Osteoblast (primary cell): ENCODE measurements around the gene NRP2. TPM values are rescaled to one million over a fixed set of nuclear protein-coding genes. Genes with fewer than 3 reads are reported as not detected.

Experiments used
- DNase-seq: peaks from one replicate; pipeline ENCODE4 v3.0.0; 2011; ENCODE audit warnings: low spot score, mixed read lengths; ENCODE audit not compliant: insufficient read length; ENCODE audit errors: missing footprints
- H2AFZ ChIP-seq: 2 replicates; pipeline ENCODE4 v1.6.0; 2011; ENCODE audit warnings: mild to moderate bottlenecking, low read length
- H3K27ac ChIP-seq: 2 replicates; pipeline ENCODE4 v1.5.1; 2011; ENCODE audit warnings: mild to moderate bottlenecking, low read depth, low read length, moderate library complexity
- H3K27me3 ChIP-seq: 2 replicates; pipeline ENCODE4 v1.6.0; 2012; ENCODE audit warnings: mild to moderate bottlenecking, control low read depth, inconsistent platforms, low read length, moderate library complexity; ENCODE audit not compliant: insufficient read depth
- H3K36me3 ChIP-seq: 2 replicates; pipeline ENCODE4 v1.5.1; 2011; ENCODE audit warnings: mild to moderate bottlenecking, low read length, control low read depth, moderate library complexity; ENCODE audit not compliant: insufficient read depth
- H3K4me1 ChIP-seq: 2 replicates; pipeline ENCODE4 v1.5.1; 2011; ENCODE audit warnings: mild to moderate bottlenecking, low read length, control low read depth, moderate library complexity; ENCODE audit not compliant: insufficient read depth
- H3K4me2 ChIP-seq: 2 replicates; pipeline ENCODE4 v1.6.0; 2011; ENCODE audit warnings: mild to moderate bottlenecking, low read length; ENCODE audit not compliant: insufficient read depth
- H3K4me3 ChIP-seq: fragments of 200-600 bp; sonication (generic); 3 replicates; pipeline ENCODE4 v1.5.1; 2012; ENCODE audit warnings: mild to moderate bottlenecking, low read length, inconsistent platforms; ENCODE audit not compliant: insufficient read depth
- H3K79me2 ChIP-seq: 2 replicates; pipeline ENCODE4 v1.6.0; 2012; ENCODE audit warnings: mild to moderate bottlenecking, low read length, control low read depth, inconsistent platforms; ENCODE audit not compliant: insufficient read depth
- H3K9me3 ChIP-seq: 2 replicates; pipeline ENCODE4 v1.5.1; 2011; ENCODE audit warnings: low read depth, low read length, control low read depth
- H4K20me1 ChIP-seq: 2 replicates; pipeline ENCODE4 v1.6.0; 2012; ENCODE audit warnings: mild to moderate bottlenecking, low read length, control low read depth; ENCODE audit not compliant: insufficient read depth
- total RNA-seq: library from RNA; depleted of rRNA; stranded (reverse); fragments of >200 nt; gene quantifications from 2 replicates; pipeline ENCODE4 v1.2.3, GENCODE V29; 2012
- TF ChIP-seq, protein P1 (sequence below): IDR thresholded peaks from 2 replicates; pipeline ENCODE4 v1.5.1; 2011; ENCODE audit warnings: mild to moderate bottlenecking, low read depth, low read length, moderate library complexity; ENCODE audit errors: extremely low read depth

Gene NRP2
- total RNA-seq, 1 donor: 183 TPM

DNA sequence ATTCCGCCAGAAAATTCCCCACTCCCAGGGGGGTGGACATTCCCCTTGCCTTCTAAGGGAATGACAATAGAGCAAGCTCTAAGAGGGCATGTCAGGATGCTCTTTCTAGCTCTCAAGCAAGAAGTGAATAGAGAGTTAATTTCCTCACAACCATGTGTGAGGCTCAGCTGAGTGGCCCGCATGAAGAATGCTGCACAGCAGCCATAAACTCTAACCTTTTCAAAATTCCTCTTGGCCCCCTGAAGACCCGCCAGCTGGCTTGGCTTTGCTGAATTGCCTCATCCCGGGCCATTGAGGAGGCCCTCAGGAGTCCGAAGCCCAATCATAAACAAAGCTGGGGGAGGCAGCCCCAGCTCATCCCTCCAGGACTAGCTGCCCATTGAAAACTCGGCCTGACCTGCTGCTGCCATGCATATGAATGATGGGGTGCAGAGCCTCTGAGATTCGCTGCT, 38.2 kb downstream of the NRP2 start:
- H3K79me2 ChIP-seq: no peaks in the 10 kb centered on the region
- H3K36me3 ChIP-seq: peaks cover 65% of the 10 kb centered on the region
- no peak overlapping the region for H3K4me3 ChIP-seq
- H4K20me1 ChIP-seq: no peaks in the 10 kb centered on the region
- H3K27me3 ChIP-seq: no peaks in the 10 kb centered on the region
- H3K4me1 ChIP-seq: no peaks in the 10 kb centered on the region
- no peak overlapping the region for H3K4me2 ChIP-seq
- no peaks in the 10 kb centered on the region for H3K9me3 ChIP-seq
- H2AFZ ChIP-seq: no peak overlapping the region
- H3K27ac ChIP-seq: no peak overlapping the region
- no peak for DNase-seq
- TF ChIP-seq, protein P1, sequence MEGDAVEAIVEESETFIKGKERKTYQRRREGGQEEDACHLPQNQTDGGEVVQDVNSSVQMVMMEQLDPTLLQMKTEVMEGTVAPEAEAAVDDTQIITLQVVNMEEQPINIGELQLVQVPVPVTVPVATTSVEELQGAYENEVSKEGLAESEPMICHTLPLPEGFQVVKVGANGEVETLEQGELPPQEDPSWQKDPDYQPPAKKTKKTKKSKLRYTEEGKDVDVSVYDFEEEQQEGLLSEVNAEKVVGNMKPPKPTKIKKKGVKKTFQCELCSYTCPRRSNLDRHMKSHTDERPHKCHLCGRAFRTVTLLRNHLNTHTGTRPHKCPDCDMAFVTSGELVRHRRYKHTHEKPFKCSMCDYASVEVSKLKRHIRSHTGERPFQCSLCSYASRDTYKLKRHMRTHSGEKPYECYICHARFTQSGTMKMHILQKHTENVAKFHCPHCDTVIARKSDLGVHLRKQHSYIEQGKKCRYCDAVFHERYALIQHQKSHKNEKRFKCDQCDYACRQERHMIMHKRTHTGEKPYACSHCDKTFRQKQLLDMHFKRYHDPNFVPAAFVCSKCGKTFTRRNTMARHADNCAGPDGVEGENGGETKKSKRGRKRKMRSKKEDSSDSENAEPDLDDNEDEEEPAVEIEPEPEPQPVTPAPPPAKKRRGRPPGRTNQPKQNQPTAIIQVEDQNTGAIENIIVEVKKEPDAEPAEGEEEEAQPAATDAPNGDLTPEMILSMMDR: no peak

DNA sequence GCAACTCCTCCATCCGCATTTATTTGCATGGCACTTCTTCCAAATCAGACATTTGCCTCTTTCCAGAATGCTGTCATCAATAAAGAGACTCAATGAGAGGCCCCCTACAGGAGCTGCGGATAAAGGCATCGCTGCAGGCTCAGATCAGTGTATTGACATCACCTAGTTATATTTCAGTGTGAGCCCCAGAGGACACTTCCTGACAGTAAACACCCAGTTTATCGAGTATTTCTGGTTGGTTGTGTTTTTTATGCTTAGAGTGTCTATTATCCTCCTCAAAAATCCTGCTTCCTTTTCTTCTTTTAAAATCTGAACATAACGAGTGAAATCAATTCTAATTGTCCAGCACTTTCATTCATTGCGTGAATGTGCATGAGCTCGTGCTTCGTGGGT, 38.8 kb downstream of the NRP2 start:
- H3K79me2 ChIP-seq: no peaks in the 10 kb centered on the region
- no peak overlapping the region for H3K4me3 ChIP-seq
- TF ChIP-seq, protein P1: peak; percentile 44
- no peaks in the 10 kb centered on the region for H3K27me3 ChIP-seq
- H2AFZ ChIP-seq: no peak overlapping the region
- no peaks in the 10 kb centered on the region for H4K20me1 ChIP-seq
- H3K9me3 ChIP-seq: no peaks in the 10 kb centered on the region
- no peak for DNase-seq
- peaks cover 68% of the 10 kb centered on the region for H3K36me3 ChIP-seq
- H3K4me1 ChIP-seq: no peaks in the 10 kb centered on the region
- H3K27ac ChIP-seq: no peak overlapping the region
- H3K4me2 ChIP-seq: no peak overlapping the region

DNA sequence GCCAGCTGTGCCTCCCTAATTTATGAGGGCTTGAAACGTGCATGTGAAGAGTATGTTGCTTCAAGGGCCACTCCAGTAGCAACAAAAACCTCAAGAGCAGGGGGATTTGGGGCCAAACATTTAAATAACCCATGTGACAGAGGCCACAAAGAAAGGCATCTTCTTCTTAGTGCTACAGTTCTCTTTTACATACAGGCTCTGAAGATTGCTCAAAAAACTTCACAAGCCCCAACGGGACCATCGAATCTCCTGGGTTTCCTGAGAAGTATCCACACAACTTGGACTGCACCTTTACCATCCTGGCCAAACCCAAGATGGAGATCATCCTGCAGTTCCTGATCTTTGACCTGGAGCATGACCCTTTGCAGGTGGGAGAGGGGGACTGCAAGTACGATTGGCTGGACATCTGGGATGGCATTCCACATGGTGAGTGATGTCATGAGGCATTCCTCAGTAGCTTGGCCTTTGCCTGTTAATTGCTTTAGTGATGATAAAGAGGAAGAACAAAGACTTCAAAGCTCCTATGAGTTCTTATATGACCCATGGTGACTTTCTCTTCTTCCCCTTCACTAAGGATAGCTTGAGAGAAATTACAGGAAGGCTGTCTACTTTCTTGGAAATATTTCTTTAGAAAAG, 40.1 kb downstream of the NRP2 start:
- no peaks in the 10 kb centered on the region for H3K79me2 ChIP-seq
- no peak overlapping the region for H3K4me3 ChIP-seq
- DNase-seq: no peak
- H3K36me3 ChIP-seq: peaks cover 75% of the 10 kb centered on the region
- no peaks in the 10 kb centered on the region for H3K4me1 ChIP-seq
- H3K27ac ChIP-seq: no peak overlapping the region
- no peaks in the 10 kb centered on the region for H4K20me1 ChIP-seq
- H3K9me3 ChIP-seq: no peaks in the 10 kb centered on the region
- no peak overlapping the region for H3K4me2 ChIP-seq
- TF ChIP-seq, protein P1: no peak
- H3K27me3 ChIP-seq: no peaks in the 10 kb centered on the region
- no peak overlapping the region for H2AFZ ChIP-seq

DNA sequence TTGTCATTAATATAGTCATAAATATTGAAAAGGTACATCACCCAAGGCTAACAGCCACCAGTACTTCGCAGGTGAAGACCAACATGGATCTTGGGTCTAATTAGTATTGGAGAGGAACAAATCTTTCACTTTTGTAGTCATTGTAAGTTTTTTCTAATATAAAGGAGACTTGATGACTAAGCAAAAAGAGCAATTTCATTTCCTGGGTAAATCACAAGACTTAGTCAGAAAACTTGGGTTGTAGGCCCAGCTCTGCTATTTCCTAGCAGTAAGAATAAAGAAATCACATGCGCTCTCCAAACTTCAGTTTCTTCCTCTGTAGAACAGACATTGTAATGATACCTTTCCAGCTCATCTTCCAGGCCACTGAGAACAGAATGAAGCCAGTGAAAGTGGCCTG, 40.9 kb downstream of the NRP2 start:
- H3K27ac ChIP-seq: no peak overlapping the region
- no peak overlapping the region for H3K4me2 ChIP-seq
- no peaks in the 10 kb centered on the region for H3K4me1 ChIP-seq
- TF ChIP-seq, protein P1: no peak
- no peaks in the 10 kb centered on the region for H4K20me1 ChIP-seq
- no peaks in the 10 kb centered on the region for H3K79me2 ChIP-seq
- peaks cover 75% of the 10 kb centered on the region for H3K36me3 ChIP-seq
- DNase-seq: no peak
- H3K9me3 ChIP-seq: no peaks in the 10 kb centered on the region
- H2AFZ ChIP-seq: no peak overlapping the region
- H3K27me3 ChIP-seq: no peaks in the 10 kb centered on the region
- no peak overlapping the region for H3K4me3 ChIP-seq
